Panc1 (cell line): ENCODE results near the gene GMCL2. TPM values are rescaled to one million over a fixed set of nuclear protein-coding genes. Genes with fewer than 3 reads are reported as not detected.

ENCODE experiments used
- ATAC-seq: fragments of 200-7000 bp; cut with Tn5 transposase; 2 replicates; pipeline ENCODE4 v1.9.1; 2020; ENCODE audit warnings: mild to moderate bottlenecking, moderate library complexity
- BruUV-seq: library from RNA; stranded (reverse); fragments of 400-500 nt; replicated peaks from 2 replicates; lab custom pipeline; 2021; lab: Mats Ljungman, UMichigan
- CTCF ChIA-PET: fragments of 300-600 bp; sonication (Branson Sonifier 250); formaldehyde crosslinking; loops from one replicate; lab custom pipeline; 2022; ENCODE audit warnings: antibody characterized with exemption; lab: Charles Lee
- POLR2A ChIA-PET: fragments of 300-600 bp; sonication (Branson Sonifier 250); formaldehyde crosslinking; loops from one replicate; lab custom pipeline; 2022; ENCODE audit warnings: antibody characterized with exemption; lab: Charles Lee
- DNase-seq: peaks from one replicate; pipeline ENCODE4 v3.0.0-alpha.2; 2010; ENCODE audit warnings: low read depth, low spot score
- H3K27ac ChIP-seq: 2 replicates; pipeline ENCODE4 v1.5.1; 2011; ENCODE audit warnings: mild to moderate bottlenecking, low read length, inconsistent platforms
- H3K27me3 ChIP-seq: fragments of 200-500 bp; sonication (Bioruptor generic); 2 replicates; pipeline ENCODE4 v1.6.0; 2014; ENCODE audit warnings: low read length, inconsistent platforms; ENCODE audit not compliant: control insufficient read depth, insufficient read depth
- H3K36me3 ChIP-seq: fragments of 200-500 bp; sonication (Bioruptor generic); 2 replicates; pipeline ENCODE4 v1.5.1; 2014; ENCODE audit warnings: inconsistent platforms, mild to moderate bottlenecking, low read length, moderate library complexity; ENCODE audit not compliant: control insufficient read depth, insufficient read depth
- H3K4me1 ChIP-seq: 2 replicates; pipeline ENCODE4 v1.5.1; 2011; ENCODE audit warnings: inconsistent platforms, mild to moderate bottlenecking, low read length, moderate library complexity; ENCODE audit not compliant: control insufficient read depth, insufficient read depth
- H3K4me3 ChIP-seq, 2 experiments: 2 replicates each; pipeline ENCODE4 v1.5.1; 2011 to 2012; ENCODE audit warnings: low read depth in 2 of 2, low read length in 2 of 2, mild to moderate bottlenecking in 2 of 2, inconsistent platforms in 1 of 2, moderate library complexity in 1 of 2
- H3K9me3 ChIP-seq: fragments of 200-500 bp; sonication (Bioruptor generic); 2 replicates; pipeline ENCODE4 v1.5.1; 2014; ENCODE audit warnings: low read depth, mild to moderate bottlenecking, inconsistent platforms, low read length, moderate library complexity; ENCODE audit not compliant: control insufficient read depth, insufficient read depth
- POLR2AphosphoS5 ChIP-seq: IDR thresholded peaks from 2 replicates; pipeline ENCODE4 v1.6.1; 2012; ENCODE audit warnings: mild to moderate bottlenecking, low read depth, low read length, moderate library complexity
- SIN3A ChIP-seq: IDR thresholded peaks from 2 replicates; pipeline ENCODE4 v1.6.1; 2012; ENCODE audit warnings: low read depth, mild to moderate bottlenecking, low read length, moderate library complexity, borderline replicate concordance; ENCODE audit not compliant: insufficient read depth
- TCF7L2 ChIP-seq: IDR thresholded peaks from 2 replicates; pipeline ENCODE4 v1.6.1; 2011; ENCODE audit warnings: mild to moderate bottlenecking, low read depth, low read length, inconsistent platforms
- in situ Hi-C: cut with HindIII; loops from 2 replicates; pipeline ENCODE4 v1.10.0; 2016; ENCODE audit warnings: low sequenced_read_pairs, low pct_unique_long_range_greater_than_20kb
- intact Hi-C: fragments of 100-400 bp; cut with micrococcal nuclease; formaldehyde crosslinking; loops from one replicate; pipeline ENCODE4 v1.10.0; 2022; ENCODE audit not compliant: unreplicated experiment
- total RNA-seq: library from RNA; stranded (reverse); gene quantifications from one replicate; pipeline ENCODE4 v1.2.1, GENCODE V29; 2021; ENCODE audit not compliant: unreplicated experiment
- TF ChIP-seq, protein P1 (sequence below), 2 experiments: IDR thresholded peaks; 2 replicates each; pipeline ENCODE4 v1.6.1; 2011 to 2012; ENCODE audit warnings: low read depth in 2 of 2, control low read depth in 1 of 2, low read length in 1 of 2, mild to moderate bottlenecking in 1 of 2, moderate library complexity in 1 of 2; ENCODE audit not compliant: insufficient read depth in 1 of 2
- TF ChIP-seq, protein P2 (sequence below): fragments of 450-650 bp; IDR thresholded peaks from 2 replicates; pipeline ENCODE4 v1.5.1; 2017; ENCODE audit warnings: mild to moderate bottlenecking

Gene GMCL2
- total RNA-seq, 1 experiment from 2014 or later = not detected

DNA sequence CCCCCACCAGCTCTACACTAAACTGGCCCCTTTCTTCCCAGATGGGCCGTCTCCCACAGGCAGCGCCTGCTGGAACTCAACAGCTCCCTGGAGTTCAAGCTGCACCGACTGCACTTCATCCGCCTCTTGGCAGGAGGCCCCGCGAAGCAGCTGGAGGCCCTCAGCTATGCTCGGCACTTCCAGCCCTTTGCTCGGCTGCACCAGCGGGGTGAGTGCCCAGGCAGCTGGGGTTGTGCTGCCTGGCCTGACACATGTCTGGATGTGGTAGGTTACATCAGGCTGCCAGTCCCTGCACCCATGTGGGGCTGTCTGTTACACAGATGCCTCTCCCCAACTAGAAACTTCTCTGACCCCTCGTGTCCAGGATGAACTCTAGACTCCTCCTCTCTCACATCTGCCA lies 43.3 kb downstream of the GMCL2 start:
- intact Hi-C loops = no loop called here
- CTCF ChIA-PET = interaction anchor here (0.5 to 0.9 kb wide), 2 partner anchors 19 to 69 kb away, joined by 3 read pairs; no protein-coding TSS in a partner anchor
- ATAC-seq = no peak
- BruUV-seq = no TSS peak
- Histone ChIP-seq H3K36me3 (no peaks in the 10 kb centered on the region), H3K27ac (no peak overlapping the region), H3K4me1 (no peaks in the 10 kb centered on the region), H3K4me3 (no peak overlapping the region), H3K9me3 (no peaks in the 10 kb centered on the region), H3K27me3 (no peaks in the 10 kb centered on the region)
- TF ChIP-seq POLR2AphosphoS5 (no peak), TCF7L2 (no peak), SIN3A (no peak)
- TF ChIP-seq, protein P1, sequence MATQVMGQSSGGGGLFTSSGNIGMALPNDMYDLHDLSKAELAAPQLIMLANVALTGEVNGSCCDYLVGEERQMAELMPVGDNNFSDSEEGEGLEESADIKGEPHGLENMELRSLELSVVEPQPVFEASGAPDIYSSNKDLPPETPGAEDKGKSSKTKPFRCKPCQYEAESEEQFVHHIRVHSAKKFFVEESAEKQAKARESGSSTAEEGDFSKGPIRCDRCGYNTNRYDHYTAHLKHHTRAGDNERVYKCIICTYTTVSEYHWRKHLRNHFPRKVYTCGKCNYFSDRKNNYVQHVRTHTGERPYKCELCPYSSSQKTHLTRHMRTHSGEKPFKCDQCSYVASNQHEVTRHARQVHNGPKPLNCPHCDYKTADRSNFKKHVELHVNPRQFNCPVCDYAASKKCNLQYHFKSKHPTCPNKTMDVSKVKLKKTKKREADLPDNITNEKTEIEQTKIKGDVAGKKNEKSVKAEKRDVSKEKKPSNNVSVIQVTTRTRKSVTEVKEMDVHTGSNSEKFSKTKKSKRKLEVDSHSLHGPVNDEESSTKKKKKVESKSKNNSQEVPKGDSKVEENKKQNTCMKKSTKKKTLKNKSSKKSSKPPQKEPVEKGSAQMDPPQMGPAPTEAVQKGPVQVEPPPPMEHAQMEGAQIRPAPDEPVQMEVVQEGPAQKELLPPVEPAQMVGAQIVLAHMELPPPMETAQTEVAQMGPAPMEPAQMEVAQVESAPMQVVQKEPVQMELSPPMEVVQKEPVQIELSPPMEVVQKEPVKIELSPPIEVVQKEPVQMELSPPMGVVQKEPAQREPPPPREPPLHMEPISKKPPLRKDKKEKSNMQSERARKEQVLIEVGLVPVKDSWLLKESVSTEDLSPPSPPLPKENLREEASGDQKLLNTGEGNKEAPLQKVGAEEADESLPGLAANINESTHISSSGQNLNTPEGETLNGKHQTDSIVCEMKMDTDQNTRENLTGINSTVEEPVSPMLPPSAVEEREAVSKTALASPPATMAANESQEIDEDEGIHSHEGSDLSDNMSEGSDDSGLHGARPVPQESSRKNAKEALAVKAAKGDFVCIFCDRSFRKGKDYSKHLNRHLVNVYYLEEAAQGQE (IDR thresholded peaks at IDR 0.05; ENCODE audit: insufficient read depth in 1 of 2, low read depth in 2 of 2, low read length in 1 of 2) = no peak
- TF ChIP-seq, protein P2, sequence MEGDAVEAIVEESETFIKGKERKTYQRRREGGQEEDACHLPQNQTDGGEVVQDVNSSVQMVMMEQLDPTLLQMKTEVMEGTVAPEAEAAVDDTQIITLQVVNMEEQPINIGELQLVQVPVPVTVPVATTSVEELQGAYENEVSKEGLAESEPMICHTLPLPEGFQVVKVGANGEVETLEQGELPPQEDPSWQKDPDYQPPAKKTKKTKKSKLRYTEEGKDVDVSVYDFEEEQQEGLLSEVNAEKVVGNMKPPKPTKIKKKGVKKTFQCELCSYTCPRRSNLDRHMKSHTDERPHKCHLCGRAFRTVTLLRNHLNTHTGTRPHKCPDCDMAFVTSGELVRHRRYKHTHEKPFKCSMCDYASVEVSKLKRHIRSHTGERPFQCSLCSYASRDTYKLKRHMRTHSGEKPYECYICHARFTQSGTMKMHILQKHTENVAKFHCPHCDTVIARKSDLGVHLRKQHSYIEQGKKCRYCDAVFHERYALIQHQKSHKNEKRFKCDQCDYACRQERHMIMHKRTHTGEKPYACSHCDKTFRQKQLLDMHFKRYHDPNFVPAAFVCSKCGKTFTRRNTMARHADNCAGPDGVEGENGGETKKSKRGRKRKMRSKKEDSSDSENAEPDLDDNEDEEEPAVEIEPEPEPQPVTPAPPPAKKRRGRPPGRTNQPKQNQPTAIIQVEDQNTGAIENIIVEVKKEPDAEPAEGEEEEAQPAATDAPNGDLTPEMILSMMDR = no peak
- POLR2A ChIA-PET = no interaction called here
- DNase-seq = no peak
- in situ Hi-C loops = no loop called here

DNA sequence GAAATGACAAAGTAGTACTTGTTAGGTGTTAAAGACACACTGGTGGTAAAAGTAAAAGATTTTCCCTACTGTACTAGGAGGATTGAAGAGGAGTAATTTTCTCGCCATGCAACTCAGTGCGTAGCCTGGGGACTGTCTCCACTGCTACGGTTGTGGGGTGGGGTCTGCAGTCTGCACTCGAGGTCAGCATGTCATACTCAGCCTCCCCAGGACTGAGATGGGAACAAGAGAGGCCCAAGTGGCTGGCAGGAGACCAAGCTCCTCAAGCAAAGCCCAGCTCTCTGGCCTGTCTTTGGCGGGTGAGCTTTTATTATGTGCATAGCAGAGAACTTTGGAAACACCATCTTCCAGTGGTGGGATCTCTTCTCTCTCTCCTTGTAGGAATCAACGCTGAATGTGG lies 43.9 kb downstream of the GMCL2 start:
- no peaks in the 10 kb centered on the region for H3K9me3 ChIP-seq
- intact Hi-C loops = no loop called here
- H3K4me3 ChIP-seq = no peak overlapping the region
- in situ Hi-C loops = no loop called here
- POLR2A ChIA-PET = no interaction called here
- no TSS peak for BruUV-seq
- no peaks in the 10 kb centered on the region for H3K36me3 ChIP-seq
- DNase-seq (no peak), ATAC-seq (no peak)
- no peaks in the 10 kb centered on the region for H3K4me1 ChIP-seq
- CTCF ChIA-PET = interaction anchor here (0.9 kb wide), 1 partner anchor 68 kb away, joined by 3 read pairs; no protein-coding TSS in a partner anchor
- H3K27ac ChIP-seq = no peak overlapping the region
- no peaks in the 10 kb centered on the region for H3K27me3 ChIP-seq
- TF ChIP-seq POLR2AphosphoS5 (no peak), SIN3A (no peak), TCF7L2 (no peak)
- TF ChIP-seq, protein P2 = no peak
- TF ChIP-seq, protein P1 (IDR thresholded peaks at IDR 0.05; ENCODE audit: insufficient read depth in 1 of 2, low read depth in 2 of 2, low read length in 1 of 2) = no peak
